ENCODE results near the gene IQSEC3.

Gene IQSEC3

DNA sequence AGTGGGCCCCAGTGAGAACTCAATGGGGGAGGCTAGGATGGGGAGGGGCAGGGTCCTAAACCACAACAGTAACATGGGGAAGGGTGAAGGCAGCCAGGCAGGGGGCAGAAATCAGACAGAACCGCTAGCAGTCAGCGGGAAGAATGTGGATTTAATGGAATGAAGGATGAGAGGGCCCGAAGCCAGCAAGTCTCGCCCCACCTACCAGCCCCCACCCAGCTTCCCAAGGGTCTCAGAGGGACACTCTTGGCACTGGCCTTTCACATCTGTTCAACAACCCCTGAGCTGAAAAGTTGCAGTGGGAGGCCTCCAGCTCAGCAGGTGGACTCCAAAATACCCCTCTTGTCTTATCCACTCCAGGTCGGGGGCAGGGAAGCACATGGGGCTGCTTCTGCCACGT is 153.9 kb downstream of the IQSEC3 start:
- ATAC-seq = no peak

DNA sequence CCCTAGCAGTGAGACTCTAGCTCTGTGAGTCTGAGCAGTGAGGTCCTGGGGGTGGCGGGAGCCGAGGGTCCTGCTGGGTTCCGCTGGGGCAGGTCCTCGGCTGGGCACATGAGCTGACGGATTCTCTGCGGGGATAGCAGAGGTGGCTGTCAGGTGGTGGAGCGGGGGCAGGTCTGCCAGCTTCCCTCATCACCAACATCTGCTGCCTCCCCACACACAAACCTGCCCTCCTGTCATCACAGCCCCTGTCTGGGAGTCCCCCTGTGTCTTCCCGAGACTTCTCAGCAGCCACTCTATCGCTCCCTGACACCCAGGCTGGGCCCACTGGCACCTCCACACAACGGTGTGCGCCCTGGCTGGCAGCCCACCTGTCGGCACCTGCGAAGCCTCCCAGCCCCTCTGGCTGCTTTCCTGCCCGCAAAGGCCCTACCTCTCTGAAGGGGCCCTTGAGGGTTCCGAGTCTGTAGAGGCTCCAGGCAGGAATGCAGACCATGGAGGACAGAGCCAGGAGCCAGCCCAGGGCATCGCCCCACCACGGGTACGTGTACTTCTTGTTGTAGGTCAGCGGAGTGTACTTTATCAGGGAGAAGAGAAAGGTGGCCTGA is 154.5 kb downstream of the IQSEC3 start:
- no peak for ATAC-seq

DNA sequence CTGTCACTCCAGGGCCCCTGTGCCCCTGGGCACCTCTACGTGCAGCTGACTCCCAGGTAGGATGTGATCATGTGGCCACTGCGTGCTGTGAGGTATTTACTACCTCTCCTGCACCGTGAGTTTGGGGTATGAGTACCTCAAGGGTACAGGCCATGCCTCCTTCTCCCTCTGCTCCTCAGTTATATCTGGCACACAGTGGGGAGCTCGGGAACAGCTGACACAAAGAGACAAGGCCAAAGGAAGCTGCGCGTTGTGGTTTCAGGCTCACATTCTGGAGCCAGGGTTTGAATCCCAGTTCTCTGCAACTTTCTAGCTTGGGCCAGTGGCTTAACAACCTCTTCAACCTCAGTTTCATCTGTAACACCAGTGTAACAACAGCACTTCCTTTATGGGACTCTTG is 155.2 kb downstream of the IQSEC3 start:
- no peak for ATAC-seq

DNA sequence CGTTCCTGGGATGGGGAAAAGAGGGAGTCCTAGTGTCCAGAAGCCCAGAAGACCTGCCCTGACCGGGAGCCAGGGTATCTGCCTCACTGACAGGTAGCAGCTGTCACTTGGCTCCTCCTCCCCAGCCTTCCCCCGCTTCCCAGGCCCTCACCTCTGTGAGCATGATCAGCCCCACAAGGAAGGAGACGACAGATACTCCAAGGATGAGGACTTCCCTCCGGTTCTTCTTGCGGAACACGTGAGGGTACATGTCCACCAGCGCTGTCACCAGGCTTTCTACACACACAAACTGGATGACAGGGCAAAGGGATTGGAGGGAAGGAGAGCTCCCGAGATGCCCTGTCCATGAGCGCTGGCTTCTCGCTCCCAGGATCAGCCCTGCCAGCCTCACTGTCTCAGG is 157.3 kb downstream of the IQSEC3 start:
- no peak for ATAC-seq

DNA sequence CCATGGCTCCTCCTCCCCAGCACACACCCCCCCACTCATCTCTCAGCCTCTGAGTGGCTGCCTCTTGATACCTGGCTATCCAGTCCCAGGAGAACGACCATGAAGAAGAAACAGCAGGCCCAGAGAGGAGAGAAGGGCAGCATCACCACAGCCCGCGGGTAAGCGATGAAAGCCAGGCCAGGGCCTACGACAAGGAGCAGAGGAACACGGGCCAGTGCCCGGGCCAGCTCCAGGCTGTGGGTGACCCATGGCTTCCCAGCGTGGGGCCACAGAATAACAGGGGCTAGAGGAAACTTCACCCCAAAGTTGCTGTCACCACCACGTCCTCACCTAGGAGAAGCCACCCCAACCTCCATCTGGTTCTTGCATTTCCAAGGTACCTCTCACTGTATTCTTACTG is 157.8 kb downstream of the IQSEC3 start:
- ATAC-seq = no peak

DNA sequence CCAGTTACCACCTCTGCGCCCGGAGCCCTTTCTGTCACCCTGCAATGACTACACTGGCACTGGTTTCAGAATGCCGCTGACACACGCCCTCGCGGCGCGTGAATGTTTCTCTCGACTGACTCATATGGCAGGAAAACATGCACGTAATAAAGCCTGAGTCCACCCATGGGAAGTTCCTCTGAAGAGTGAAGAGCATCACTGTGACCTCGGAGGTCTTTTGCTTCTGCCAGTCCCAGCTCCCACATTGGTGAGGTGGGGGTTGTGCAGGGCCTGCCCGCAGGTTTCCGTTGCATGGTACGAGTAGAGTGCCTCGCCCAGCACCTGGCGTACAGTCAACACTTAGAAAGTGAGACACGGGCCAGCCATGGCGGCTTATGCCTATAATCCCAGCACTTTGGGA is 158.4 kb downstream of the IQSEC3 start:
- no peak for ATAC-seq

DNA sequence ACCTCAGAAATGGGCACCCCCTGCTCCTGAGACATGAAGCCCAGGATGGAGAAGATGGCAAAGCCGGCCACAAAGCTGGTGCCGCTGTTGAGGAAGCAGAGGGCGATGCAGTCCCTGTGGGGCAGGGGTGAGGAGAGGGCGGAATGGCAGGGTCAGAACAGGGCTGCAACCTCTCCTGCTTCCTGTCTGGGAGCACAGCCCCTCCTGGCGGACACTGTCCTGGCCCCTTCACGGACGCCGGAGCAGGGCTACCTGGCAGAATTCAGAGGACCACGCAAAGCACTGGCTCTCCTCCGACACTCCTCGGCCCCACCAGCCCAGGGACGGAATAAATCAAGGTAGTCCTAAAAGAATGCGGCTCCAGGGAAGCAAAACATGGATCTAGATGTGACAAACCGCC is 159.8 kb downstream of the IQSEC3 start:
- ATAC-seq = no peak

DNA sequence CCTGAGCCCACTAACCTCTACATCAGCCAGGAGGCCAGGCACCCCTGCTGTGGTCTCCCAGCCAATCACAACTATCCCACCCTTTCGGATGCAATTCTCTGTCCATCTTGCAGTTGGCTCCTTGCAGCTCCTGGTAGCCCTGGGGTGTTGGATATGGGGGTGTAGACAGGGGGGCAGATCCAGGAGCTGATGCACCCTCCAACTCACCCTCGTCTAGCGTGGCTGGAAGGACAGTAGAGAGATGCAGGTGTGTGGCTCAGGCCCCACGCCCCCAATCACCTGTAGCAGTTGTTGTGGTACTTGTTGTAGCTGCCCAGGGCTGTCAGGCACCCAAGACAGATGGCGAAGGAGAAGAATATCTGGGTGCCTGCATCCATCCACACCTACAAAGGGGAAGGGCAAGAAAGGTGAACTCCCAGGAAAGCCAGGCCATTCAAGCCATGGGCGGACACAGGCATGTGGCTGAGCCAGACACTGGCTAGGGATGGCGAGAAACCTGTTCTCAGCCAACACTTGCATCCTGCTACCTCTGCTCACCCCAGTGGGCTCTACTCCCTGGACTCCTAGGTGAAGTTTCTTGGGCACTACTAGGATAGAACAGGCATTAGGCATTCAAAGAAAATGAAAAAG is 160.8 kb downstream of the IQSEC3 start:
- ATAC-seq = no peak
